ENCODE measurements around the gene TFDP2. TPM values are rescaled to one million over a fixed set of nuclear protein-coding genes. Genes with fewer than 3 reads are reported as not detected.

Gene TFDP2
- total RNA-seq, 4 donors from 2014 or later, result 18.2 to 286 (median 64.4) TPM

- Histone ChIP-seq H3K36me3 (no peaks in the 10 kb centered on the region), H3K27me3 (no peaks in the 10 kb centered on the region), H3K4me3 (no peak overlapping the region), H3K9me3 (no peaks in the 10 kb centered on the region), H3K4me1 (no peaks in the 10 kb centered on the region), H3K27ac (no peak overlapping the region)
- TF ChIP-seq CTCF (IDR thresholded peaks at IDR 0.05) (no peak), POLR2A (IDR thresholded peaks at IDR 0.05) (no peak)
- no peak for DNase-seq
- intact Hi-C loops (cut with DNase I; ENCODE audit: low total_unique reads), result no loop called here
These were observed 247.4 kb downstream of the TFDP2 start for GRCh38 chr3:141901914-141902313.

- H3K27me3 ChIP-seq, result no peaks in the 10 kb centered on the region
- no peak overlapping the region for H3K4me3 ChIP-seq
- no peak for DNase-seq
- intact Hi-C loops (cut with DNase I; ENCODE audit: low total_unique reads), result no loop called here
- no peaks in the 10 kb centered on the region for H3K36me3 ChIP-seq
- no peak overlapping the region for H3K27ac ChIP-seq
- TF ChIP-seq CTCF (IDR thresholded peaks at IDR 0.05) (no peak), POLR2A (IDR thresholded peaks at IDR 0.05) (no peak)
- no peaks in the 10 kb centered on the region for H3K4me1 ChIP-seq
- H3K9me3 ChIP-seq, result no peaks in the 10 kb centered on the region
These were observed 249.0 kb downstream of the TFDP2 start for GRCh38 chr3:141900343-141900742.

- DNase-seq, result no peak
- Histone ChIP-seq H3K36me3 (no peaks in the 10 kb centered on the region), H3K27me3 (no peaks in the 10 kb centered on the region), H3K4me1 (no peaks in the 10 kb centered on the region), H3K27ac (no peak overlapping the region), H3K9me3 (no peaks in the 10 kb centered on the region), H3K4me3 (no peak overlapping the region)
- TF ChIP-seq POLR2A (IDR thresholded peaks at IDR 0.05), result no peak
- TF ChIP-seq CTCF (IDR thresholded peaks at IDR 0.05), result no peak
- intact Hi-C loops (cut with DNase I; ENCODE audit: low total_unique reads), result no loop called here
These were observed 250.4 kb downstream of the TFDP2 start for GRCh38 chr3:141898908-141899307.

- Histone ChIP-seq H3K36me3 (no peaks in the 10 kb centered on the region), H3K4me3 (no peak overlapping the region), H3K27me3 (no peaks in the 10 kb centered on the region), H3K27ac (no peak overlapping the region), H3K9me3 (no peaks in the 10 kb centered on the region), H3K4me1 (no peaks in the 10 kb centered on the region)
- DNase-seq, result no peak
- TF ChIP-seq CTCF (IDR thresholded peaks at IDR 0.05) (no peak), POLR2A (IDR thresholded peaks at IDR 0.05) (no peak)
- intact Hi-C loops (cut with DNase I; ENCODE audit: low total_unique reads), result no loop called here
These were observed 253.6 kb downstream of the TFDP2 start for GRCh38 chr3:141895731-141896130.

- Histone ChIP-seq H3K27me3 (no peaks in the 10 kb centered on the region), H3K9me3 (no peaks in the 10 kb centered on the region), H3K4me3 (no peak overlapping the region), H3K27ac (no peak overlapping the region), H3K36me3 (no peaks in the 10 kb centered on the region), H3K4me1 (no peaks in the 10 kb centered on the region)
- intact Hi-C loops (cut with DNase I; ENCODE audit: low total_unique reads), result no loop called here
- TF ChIP-seq POLR2A (IDR thresholded peaks at IDR 0.05) (no peak), CTCF (IDR thresholded peaks at IDR 0.05) (no peak)
- DNase-seq, result no peak
These were observed 254.7 kb downstream of the TFDP2 start for GRCh38 chr3:141894524-141895176.

Small RNA genes lying within 50 kb of the gene (small RNA-seq; reads per million reads assigned to genes)
- not detected for gene RNU6-425P
- gene RNU6-509P, result not detected

Other genes with a start within 250 kb of the TFDP2 start
- gene GK5, start 76.0 kb upstream of the TFDP2 start, total RNA-seq, result 10 to 100 TPM in 3 of 4 donors, 1 to 10 TPM in 1; 8.7 to 53.3 (median 40.7) TPM